LNCaP clone FGC (cell line): ENCODE data around the gene SVOP.

ENCODE experiments used
- DNase-seq: peaks from one replicate; pipeline ENCODE4 v3.0.0-alpha.2; 2011; ENCODE audit warnings: low read depth
- H3K4me3 ChIP-seq: 2 replicates; pipeline ENCODE4 v1.5.1; 2011; ENCODE audit warnings: mild to moderate bottlenecking, low read depth, low read length, control low read depth
- CTCF ChIP-seq: IDR thresholded peaks from 2 replicates; pipeline ENCODE4 v1.5.1; 2012; ENCODE audit warnings: mild to moderate bottlenecking; ENCODE audit not compliant: control insufficient read depth, insufficient read depth; ENCODE audit errors: extremely low read depth

The SVOP gene

GRCh38 chr12:108916336-108916735 is 104.5 kb downstream of the SVOP start:
- DNase-seq, result no peak
- TF ChIP-seq CTCF, result no peak
- H3K4me3 ChIP-seq, result no peak overlapping the region

GRCh38 chr12:108915632-108916133 is 105.2 kb downstream of the SVOP start:
- TF ChIP-seq CTCF, result no peak
- no peak for DNase-seq
- H3K4me3 ChIP-seq, result no peak overlapping the region

GRCh38 chr12:108914121-108914531 is 106.7 kb downstream of the SVOP start:
- no peak for DNase-seq

GRCh38 chr12:108912361-108912760 is 108.5 kb downstream of the SVOP start:
- DNase-seq, result no peak
- H3K4me3 ChIP-seq, result no peak overlapping the region
- no peak for TF ChIP-seq CTCF

More at GRCh38 chr12:108914121-108914531, 106.7 kb downstream of the SVOP start:
- no peak overlapping the region for H3K4me3 ChIP-seq
- no peak for TF ChIP-seq CTCF

- TF ChIP-seq CTCF, result no peak
- DNase-seq, result peak; percentile 4
- H3K4me3 ChIP-seq, result no peak overlapping the region
These were observed 109.0 kb downstream of the SVOP start for GRCh38 chr12:108911915-108912314.

GRCh38 chr12:108910336-108910735 is 110.5 kb downstream of the SVOP start:
- no peak for DNase-seq
- no peak for TF ChIP-seq CTCF
- H3K4me3 ChIP-seq, result no peak overlapping the region

GRCh38 chr12:108907839-108908351 is 113.0 kb downstream of the SVOP start:
- no peak for DNase-seq
- no peak overlapping the region for H3K4me3 ChIP-seq
- TF ChIP-seq CTCF, result no peak
